Fibroblast of lung (primary cell): Measurements from ENCODE around the gene REEP2.

Source experiments
- EZH2 ChIP-seq: IDR thresholded peaks from 2 replicates; pipeline ENCODE4 v1.5.1; 2012; ENCODE audit warnings: low read length, control low read depth, mild to moderate bottlenecking; ENCODE audit errors: missing control alignments
- TF ChIP-seq, protein P1 (sequence below), 2 donors: IDR thresholded peaks in 1 of 2; conservative IDR thresholded peaks in 1 of 2; 1 replicate in 1 of 2; 2 replicates in 1 of 2; pipeline ENCODE4 v1.5.1; 2011 to 2012; ENCODE audit warnings: low read length in 2 of 2, control low read depth in 1 of 2, inconsistent platforms in 1 of 2, low read depth in 1 of 2, mild to moderate bottlenecking in 1 of 2

DNA sequence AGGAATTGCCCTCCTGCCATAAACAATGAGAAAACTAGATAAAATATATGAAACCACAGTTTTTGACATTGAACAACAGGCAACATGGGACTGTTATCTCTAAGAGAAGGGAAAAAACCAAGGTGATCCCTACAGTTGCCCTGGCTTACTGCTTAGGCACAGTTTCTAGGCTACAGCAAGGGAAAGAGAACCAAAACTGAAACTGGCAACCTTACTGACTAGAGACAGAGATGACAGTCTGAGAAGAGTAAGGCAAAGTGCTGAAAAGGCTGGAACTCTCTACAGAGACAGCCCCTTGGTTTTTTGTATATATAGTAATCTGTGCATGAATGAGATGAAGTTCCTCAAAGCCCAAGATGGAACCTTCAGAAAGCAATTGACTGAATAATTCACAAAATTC, 36.2 kb upstream of the REEP2 start:
- TF ChIP-seq, protein P1, sequence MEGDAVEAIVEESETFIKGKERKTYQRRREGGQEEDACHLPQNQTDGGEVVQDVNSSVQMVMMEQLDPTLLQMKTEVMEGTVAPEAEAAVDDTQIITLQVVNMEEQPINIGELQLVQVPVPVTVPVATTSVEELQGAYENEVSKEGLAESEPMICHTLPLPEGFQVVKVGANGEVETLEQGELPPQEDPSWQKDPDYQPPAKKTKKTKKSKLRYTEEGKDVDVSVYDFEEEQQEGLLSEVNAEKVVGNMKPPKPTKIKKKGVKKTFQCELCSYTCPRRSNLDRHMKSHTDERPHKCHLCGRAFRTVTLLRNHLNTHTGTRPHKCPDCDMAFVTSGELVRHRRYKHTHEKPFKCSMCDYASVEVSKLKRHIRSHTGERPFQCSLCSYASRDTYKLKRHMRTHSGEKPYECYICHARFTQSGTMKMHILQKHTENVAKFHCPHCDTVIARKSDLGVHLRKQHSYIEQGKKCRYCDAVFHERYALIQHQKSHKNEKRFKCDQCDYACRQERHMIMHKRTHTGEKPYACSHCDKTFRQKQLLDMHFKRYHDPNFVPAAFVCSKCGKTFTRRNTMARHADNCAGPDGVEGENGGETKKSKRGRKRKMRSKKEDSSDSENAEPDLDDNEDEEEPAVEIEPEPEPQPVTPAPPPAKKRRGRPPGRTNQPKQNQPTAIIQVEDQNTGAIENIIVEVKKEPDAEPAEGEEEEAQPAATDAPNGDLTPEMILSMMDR (conservative IDR thresholded peaks at IDR 0.05 in 1 of 2, IDR thresholded peaks at IDR 0.05 in 1 of 2; ENCODE audit: low read depth in 1 of 2, low read length in 2 of 2): no peak
- no peak for TF ChIP-seq EZH2
